Stimulated activated CD4-positive, alpha-beta T cell treated with anti-CD3 and anti-CD28 coated beads, TNF-alpha, amount 100 ng/mL, for 4 hours (primary cell): ENCODE data around the gene DNAJC5G.
"Not testable (repeated sequence)": the region's sequence is repeated elsewhere in the genome, so short reads cannot be mapped to it uniquely, and the experiment has no call there.

Experiments
- DNase-seq, 3 experiments: peaks; one replicate each; pipeline ENCODE4 v3.0.0-alpha.2; 2020; ENCODE audit warnings: low read depth in 3 of 3

The DNAJC5G gene

DNA sequence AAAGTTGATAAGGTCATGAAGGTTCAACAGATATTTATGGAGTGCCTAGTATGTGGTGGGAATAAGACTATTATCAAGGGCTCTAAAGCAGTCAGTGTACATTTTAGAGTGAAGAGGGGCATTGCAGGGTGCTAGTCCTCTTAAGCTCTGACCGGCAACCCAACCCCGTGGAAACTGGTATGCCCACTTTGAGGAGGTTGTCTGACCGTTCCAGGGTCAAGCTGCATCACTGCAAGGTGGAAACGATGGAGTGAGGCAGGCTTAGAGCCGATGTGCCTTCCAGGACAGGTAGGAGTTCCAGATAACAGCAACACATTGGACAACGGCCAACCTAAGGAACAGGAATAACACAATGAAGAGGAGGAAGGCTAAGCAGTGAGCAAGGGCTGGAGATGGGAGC lies 34.4 kb downstream of the DNAJC5G start:
- DNase-seq, result no peak

GRCh38 chr2:27312152-27312551 lies 36.9 kb downstream of the DNAJC5G start:
- no peak for DNase-seq

GRCh38 chr2:27313882-27314645 lies 38.8 kb downstream of the DNAJC5G start:
- DNase-seq, result no peak

DNA sequence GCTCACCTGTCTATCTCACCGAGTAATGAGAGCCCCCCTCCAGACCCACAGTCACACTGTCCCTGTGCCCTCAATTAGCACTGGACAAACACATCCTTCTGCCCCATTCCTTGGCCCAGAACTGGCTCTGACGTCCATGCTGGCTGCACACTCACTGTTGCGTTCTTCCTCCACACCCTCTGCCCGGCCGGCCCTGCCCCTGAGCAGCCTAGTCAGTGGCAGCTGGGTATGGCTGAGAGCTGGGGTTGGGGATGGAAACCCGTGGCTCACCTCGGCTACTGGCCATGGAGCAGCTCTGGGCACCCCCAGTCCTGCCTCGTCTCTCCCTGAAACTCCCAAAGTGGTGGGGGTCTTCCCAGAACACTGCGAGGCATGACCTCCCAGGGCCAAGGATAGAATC lies 39.5 kb downstream of the DNAJC5G start:
- DNase-seq, result no peak

GRCh38 chr2:27315122-27315521 lies 39.9 kb downstream of the DNAJC5G start:
- DNase-seq, result no peak

GRCh38 chr2:27316655-27317412 lies 41.6 kb downstream of the DNAJC5G start:
- no peak for DNase-seq

- DNase-seq, result not testable (repeated sequence)
These were observed 44.6 kb downstream of the DNAJC5G start for GRCh38 chr2:27319839-27320238.

- DNase-seq, result no peak
These were observed 45.8 kb downstream of the DNAJC5G start for GRCh38 chr2:27320958-27321543.

- DNase-seq, result no peak
These were observed 47.1 kb downstream of the DNAJC5G start for GRCh38 chr2:27322301-27322765.

- peak; percentile 72 to 79 (median 75) for DNase-seq
These were observed 47.7 kb downstream of the DNAJC5G start, which contains the start of gene MPV17 for GRCh38 chr2:27322766-27323595. Gene MPV17, minus strand, starts transcription at chr2:27323097. Its CDS starts 580 bp downstream, at chr2:27322517.

DNA sequence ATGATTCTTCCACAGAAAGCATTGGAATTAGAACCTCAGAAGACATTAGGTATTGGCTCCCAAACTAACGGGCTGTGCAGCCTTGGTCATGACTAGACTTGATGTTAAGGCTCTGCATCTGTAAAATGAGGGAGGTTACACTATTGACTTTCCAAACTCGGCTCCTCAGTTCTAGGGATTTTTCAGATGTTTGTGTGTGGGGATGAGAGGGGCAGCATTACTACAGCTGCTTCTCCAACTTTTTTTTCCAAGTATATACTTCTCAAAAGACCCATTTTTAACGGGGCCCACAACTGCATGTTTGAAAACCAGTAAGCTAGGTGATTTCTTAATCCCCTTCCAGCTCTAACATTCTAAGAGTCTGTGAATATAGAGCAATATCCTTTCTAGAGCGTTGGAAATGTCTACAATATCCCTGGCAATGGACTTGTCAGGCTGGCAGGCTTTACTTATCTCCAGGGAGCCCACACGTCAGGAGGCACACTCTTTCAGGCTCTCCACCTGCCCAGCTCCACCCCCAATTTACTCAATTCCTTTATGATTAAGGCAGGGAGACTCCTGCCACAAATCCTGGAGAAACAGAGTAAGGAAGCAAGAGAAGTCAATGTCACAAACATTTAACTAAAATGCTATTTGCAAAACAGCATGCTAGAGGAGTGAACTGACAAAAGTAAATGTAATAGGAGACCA lies 48.5 kb downstream of the DNAJC5G start:
- DNase-seq, result no peak

GRCh38 chr2:27324720-27325119 lies 49.5 kb downstream of the DNAJC5G start:
- DNase-seq, result no peak
